Subcutaneous abdominal adipose tissue (tissue), 5 donors: ENCODE data around the gene TRIO.
A peak's percentile ranks its signal among the peaks of the same experiment; 100 is the strongest.
"Not testable (repeated sequence)": the region's sequence is repeated elsewhere in the genome, so short reads cannot be mapped to it uniquely, and the experiment has no call there.

ENCODE experiments used
- H3K27ac ChIP-seq: one replicate; pipeline ENCODE4 v1.7.0; 2013; ENCODE audit warnings: low read depth, mild to moderate bottlenecking, inconsistent platforms, low read length, moderate library complexity
- H3K27me3 ChIP-seq, 5 donors: one replicate each; pipeline ENCODE4 v1.7.0; 2013; ENCODE audit warnings: low read length in 5 of 5, inconsistent platforms in 1 of 5; ENCODE audit not compliant: control insufficient read depth in 5 of 5, insufficient read depth in 4 of 5
- H3K36me3 ChIP-seq, 5 donors: one replicate each; pipeline ENCODE4 v1.7.0; 2013; ENCODE audit warnings: low read length in 5 of 5; ENCODE audit not compliant: control insufficient read depth in 5 of 5, insufficient read depth in 5 of 5
- H3K4me1 ChIP-seq, 5 donors: one replicate each; pipeline ENCODE4 v1.7.0; 2013; ENCODE audit warnings: low read length in 5 of 5, mild to moderate bottlenecking in 3 of 5, moderate library complexity in 1 of 5; ENCODE audit not compliant: control insufficient read depth in 5 of 5, insufficient read depth in 5 of 5
- H3K4me3 ChIP-seq, 5 donors: one replicate each; pipeline ENCODE4 v1.7.0; 2013; ENCODE audit warnings: low read length in 5 of 5, low read depth in 1 of 5
- H3K9ac ChIP-seq, 5 donors: one replicate each; pipeline ENCODE4 v1.7.0; 2013; ENCODE audit warnings: low read length in 5 of 5, mild to moderate bottlenecking in 4 of 5, moderate library complexity in 3 of 5
- H3K9me3 ChIP-seq, 5 donors: one replicate each; pipeline ENCODE4 v1.7.0; 2013; ENCODE audit warnings: low read length in 5 of 5; ENCODE audit not compliant: control insufficient read depth in 5 of 5
- donor health status: healthy.
- donor health status: healthy.
- donor health status: healthy.
- donor health status: healthy.
- donor health status: healthy.

Gene TRIO

GRCh38 chr5:14201325-14202045, 58.3 kb downstream of the TRIO start:
- Histone ChIP-seq H3K4me1 (peaks cover 4 to 51% (median 49%) of the 10 kb centered on the region in 5 donors), H3K9me3 (no peaks in the 10 kb centered on the region), H3K9ac (peak overlapping the region in 1 of 5 donors; percentile 19), H3K27me3 (no peaks in the 10 kb centered on the region), H3K4me3 (no peak overlapping the region), H3K27ac (peak overlapping the region; percentile 50), H3K36me3 (no peaks in the 10 kb centered on the region)

GRCh38 chr5:14202462-14202861, 59.3 kb downstream of the TRIO start:
- no peaks in the 10 kb centered on the region for H3K9me3 ChIP-seq
- H3K27me3 ChIP-seq: no peaks in the 10 kb centered on the region
- H3K36me3 ChIP-seq: no peaks in the 10 kb centered on the region
- H3K9ac ChIP-seq: no peak overlapping the region
- H3K4me3 ChIP-seq: no peak overlapping the region
- H3K27ac ChIP-seq: peak overlapping the region; percentile 79
- peaks cover 4 to 43% (median 41%) of the 10 kb centered on the region in 5 donors for H3K4me1 ChIP-seq

GRCh38 chr5:14204011-14204670, 61.0 kb downstream of the TRIO start:
- H3K4me1 ChIP-seq: peaks cover 4 to 53% (median 46%) of the 10 kb centered on the region in 5 donors
- H3K9ac ChIP-seq: peak overlapping the region in 3 of 5 donors; percentile 24 to 62 (median 35)
- H3K36me3 ChIP-seq: no peaks in the 10 kb centered on the region

DNA sequence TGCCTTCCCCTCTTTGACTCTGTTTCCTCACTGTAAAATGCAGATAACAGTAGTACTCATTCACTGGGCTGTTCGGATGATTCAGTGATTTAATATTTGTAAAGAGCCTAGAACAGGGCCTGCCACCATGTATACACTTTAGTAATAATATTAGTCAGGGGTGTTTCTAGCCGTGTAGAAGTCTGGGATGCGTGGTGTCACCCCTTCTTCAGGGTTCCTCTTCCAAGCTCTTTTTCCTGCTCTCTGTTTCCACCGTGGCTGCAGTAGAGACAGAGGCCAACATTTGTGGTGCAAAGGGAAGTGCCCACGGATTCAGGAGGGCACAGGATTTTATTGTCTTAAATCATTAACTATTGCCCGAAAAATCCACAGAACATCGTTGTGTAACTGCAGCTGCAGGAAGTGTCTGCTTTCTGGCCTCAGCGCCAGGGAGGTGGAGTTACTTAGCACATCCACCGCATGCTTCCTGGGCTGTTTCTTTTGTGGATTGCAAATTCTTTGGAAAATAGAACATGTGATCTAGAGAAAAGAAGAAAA, 61.7 kb downstream of the TRIO start:
- no peaks in the 10 kb centered on the region for H3K36me3 ChIP-seq
- peak overlapping the region in 3 of 5 donors; percentile 24 to 36 (median 31) for H3K9ac ChIP-seq
- no peaks in the 10 kb centered on the region for H3K27me3 ChIP-seq
- peaks cover 4 to 48% (median 42%) of the 10 kb centered on the region in 5 donors for H3K4me1 ChIP-seq
- peak overlapping the region in 4 of 5 donors; percentile 8 to 45 (median 28) for H3K4me3 ChIP-seq
- H3K27ac ChIP-seq: peak overlapping the region; percentile 79
- H3K9me3 ChIP-seq: no peaks in the 10 kb centered on the region

More at GRCh38 chr5:14204011-14204670, 61.0 kb downstream of the TRIO start:
- H3K9me3 ChIP-seq: no peaks in the 10 kb centered on the region
- no peaks in the 10 kb centered on the region for H3K27me3 ChIP-seq
- H3K4me3 ChIP-seq: no peak overlapping the region
- peak overlapping the region; percentile 79 for H3K27ac ChIP-seq

- no peak overlapping the region for H3K4me3 ChIP-seq
- H3K9me3 ChIP-seq: no peaks in the 10 kb centered on the region
- no peaks in the 10 kb centered on the region for H3K27me3 ChIP-seq
- no peaks in the 10 kb centered on the region for H3K36me3 ChIP-seq
- H3K9ac ChIP-seq: no peak overlapping the region
- peaks cover 4 to 54% (median 42%) of the 10 kb centered on the region in 5 donors for H3K4me1 ChIP-seq
- H3K27ac ChIP-seq: peak overlapping the region; percentile 79
Observed at GRCh38 chr5:14206028-14206725, 63.0 kb downstream of the TRIO start.

- not testable (repeated sequence) for H3K36me3 ChIP-seq, H3K9me3 ChIP-seq, H3K4me3 ChIP-seq, H3K27ac ChIP-seq, H3K9ac ChIP-seq, H3K27me3 ChIP-seq
- H3K4me1 ChIP-seq: peaks cover 2 to 49% (median 41%) of the 10 kb centered on the region in 5 donors
Observed at GRCh38 chr5:14207428-14207827, 64.3 kb downstream of the TRIO start.

- Histone ChIP-seq H3K27me3 (no peaks in the 10 kb centered on the region), H3K27ac (peak overlapping the region; percentile 38), H3K4me1 (peaks cover 2 to 49% (median 38%) of the 10 kb centered on the region in 5 donors), H3K36me3 (no peaks in the 10 kb centered on the region), H3K9ac (no peak overlapping the region), H3K9me3 (no peaks in the 10 kb centered on the region), H3K4me3 (no peak overlapping the region)
Observed at GRCh38 chr5:14208071-14209021, 65.2 kb downstream of the TRIO start.

- Histone ChIP-seq H3K9me3 (no peaks in the 10 kb centered on the region), H3K9ac (no peak overlapping the region), H3K4me1 (peaks cover 2 to 43% (median 31%) of the 10 kb centered on the region in 5 donors), H3K27me3 (no peaks in the 10 kb centered on the region), H3K27ac (no peak overlapping the region), H3K4me3 (no peak overlapping the region), H3K36me3 (no peaks in the 10 kb centered on the region)
Observed at GRCh38 chr5:14209222-14209822, 66.2 kb downstream of the TRIO start.

DNA sequence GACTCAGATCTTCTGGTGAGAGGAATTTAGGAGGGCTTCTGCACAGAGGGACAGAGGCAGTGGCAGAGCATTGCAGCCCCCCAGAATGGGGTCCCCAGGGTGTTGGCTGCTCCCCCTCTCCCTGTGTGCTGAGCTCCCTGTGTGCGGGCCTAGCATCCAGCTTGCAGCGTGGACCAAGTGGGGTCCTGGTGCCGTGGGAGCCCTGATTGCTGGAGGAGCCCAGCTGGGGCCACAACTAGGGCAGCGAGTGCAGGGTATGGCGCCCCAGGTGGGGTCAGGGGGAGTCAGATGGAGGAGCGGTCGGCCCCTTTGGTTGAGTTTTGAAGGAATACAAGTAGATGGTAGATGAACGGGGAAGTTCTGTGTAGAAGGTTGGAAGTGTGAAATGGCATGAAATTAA, 66.7 kb downstream of the TRIO start:
- Histone ChIP-seq H3K27me3 (no peaks in the 10 kb centered on the region), H3K27ac (peak overlapping the region; percentile 44), H3K9me3 (no peaks in the 10 kb centered on the region), H3K9ac (no peak overlapping the region), H3K4me3 (no peak overlapping the region), H3K4me1 (peaks cover 2 to 38% (median 26%) of the 10 kb centered on the region in 5 donors), H3K36me3 (no peaks in the 10 kb centered on the region)
